Nephron progenitor cell (in vitro differentiated cells): ENCODE data around the gene ADAMTS7.
"Not testable (repeated sequence)": the region's sequence is repeated elsewhere in the genome, so short reads cannot be mapped to it uniquely, and the experiment has no call there.

ENCODE experiments used
- DNase-seq: peaks from one replicate; pipeline ENCODE4 v3.0.0; 2021
- H3K27ac Mint-ChIP-seq: 2 replicates; pipeline ENCODE4 v1.8.0; 2021; ENCODE audit warnings: mild to moderate bottlenecking, moderate library complexity, mixed read lengths
- H3K27me3 Mint-ChIP-seq: 2 replicates; pipeline ENCODE4 v1.8.0; 2021; ENCODE audit warnings: mild to moderate bottlenecking, low read depth, mixed read lengths; ENCODE audit not compliant: poor library complexity
- H3K36me3 Mint-ChIP-seq: 2 replicates; pipeline ENCODE4 v1.8.0; 2021; ENCODE audit warnings: low read depth, mixed read lengths
- H3K4me1 Mint-ChIP-seq: 2 replicates; pipeline ENCODE4 v1.8.0; 2021; ENCODE audit warnings: mixed read lengths
- H3K4me3 Mint-ChIP-seq: 2 replicates; pipeline ENCODE4 v1.8.0; 2021; ENCODE audit warnings: mild to moderate bottlenecking, moderate library complexity, mixed read lengths
- H3K9me3 Mint-ChIP-seq: 2 replicates; pipeline ENCODE4 v1.8.0; 2021; ENCODE audit warnings: mild to moderate bottlenecking, moderate library complexity, mixed read lengths
- TF ChIP-seq, protein P1 (sequence below): fragments of 200-600 bp; sonication (generic); IDR thresholded peaks from 2 replicates; pipeline ENCODE4 v1.5.0; 2021; ENCODE audit warnings: antibody characterized with exemption

ADAMTS7 gene

DNA sequence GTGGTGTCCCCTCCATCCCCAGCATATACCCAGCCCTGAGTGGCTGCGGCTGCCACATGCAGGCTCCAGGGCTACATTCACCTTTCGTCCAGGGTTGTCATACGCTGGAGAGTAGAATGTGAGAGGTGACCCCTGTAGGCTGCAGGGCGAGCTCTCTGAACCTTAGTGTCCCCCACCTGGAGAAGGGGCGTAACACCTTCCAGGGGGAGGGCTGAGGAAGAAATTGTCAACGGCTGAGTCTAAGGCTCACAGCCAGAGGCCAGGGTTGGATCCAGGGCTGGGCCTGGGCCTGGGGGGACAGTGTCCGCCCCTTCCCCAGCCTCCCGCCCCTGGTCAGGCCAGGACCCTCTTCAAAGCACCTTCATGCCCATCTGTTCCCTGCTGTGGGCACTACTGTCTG, 53.2 kb downstream of the ADAMTS7 start:
- H3K4me1 Mint-ChIP-seq = peaks cover 36% of the 10 kb centered on the region
- H3K4me3 Mint-ChIP-seq, H3K27me3 Mint-ChIP-seq, H3K36me3 Mint-ChIP-seq, DNase-seq, H3K9me3 Mint-ChIP-seq, H3K27ac Mint-ChIP-seq: not testable (repeated sequence)

DNA sequence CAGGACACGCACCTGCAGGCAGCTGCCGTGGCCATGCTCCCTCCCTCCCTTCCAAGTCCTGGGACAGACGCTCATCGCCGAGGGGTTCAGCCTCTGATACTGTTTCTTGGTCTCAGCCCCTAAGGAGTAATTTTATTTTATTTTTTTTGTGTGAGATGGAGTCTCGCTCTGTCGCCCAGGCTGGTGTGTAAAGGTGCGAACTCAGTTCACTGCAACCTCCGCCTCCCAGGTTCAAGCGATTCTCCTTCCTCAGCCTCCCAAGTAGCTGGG, 53.7 kb downstream of the ADAMTS7 start:
- no peaks in the 10 kb centered on the region for H3K9me3 Mint-ChIP-seq
- H3K4me3 Mint-ChIP-seq = no peak overlapping the region
- TF ChIP-seq, protein P1, sequence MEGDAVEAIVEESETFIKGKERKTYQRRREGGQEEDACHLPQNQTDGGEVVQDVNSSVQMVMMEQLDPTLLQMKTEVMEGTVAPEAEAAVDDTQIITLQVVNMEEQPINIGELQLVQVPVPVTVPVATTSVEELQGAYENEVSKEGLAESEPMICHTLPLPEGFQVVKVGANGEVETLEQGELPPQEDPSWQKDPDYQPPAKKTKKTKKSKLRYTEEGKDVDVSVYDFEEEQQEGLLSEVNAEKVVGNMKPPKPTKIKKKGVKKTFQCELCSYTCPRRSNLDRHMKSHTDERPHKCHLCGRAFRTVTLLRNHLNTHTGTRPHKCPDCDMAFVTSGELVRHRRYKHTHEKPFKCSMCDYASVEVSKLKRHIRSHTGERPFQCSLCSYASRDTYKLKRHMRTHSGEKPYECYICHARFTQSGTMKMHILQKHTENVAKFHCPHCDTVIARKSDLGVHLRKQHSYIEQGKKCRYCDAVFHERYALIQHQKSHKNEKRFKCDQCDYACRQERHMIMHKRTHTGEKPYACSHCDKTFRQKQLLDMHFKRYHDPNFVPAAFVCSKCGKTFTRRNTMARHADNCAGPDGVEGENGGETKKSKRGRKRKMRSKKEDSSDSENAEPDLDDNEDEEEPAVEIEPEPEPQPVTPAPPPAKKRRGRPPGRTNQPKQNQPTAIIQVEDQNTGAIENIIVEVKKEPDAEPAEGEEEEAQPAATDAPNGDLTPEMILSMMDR = no peak
- no peaks in the 10 kb centered on the region for H3K36me3 Mint-ChIP-seq
- no peak for DNase-seq
- no peak overlapping the region for H3K27ac Mint-ChIP-seq
- peaks cover 37% of the 10 kb centered on the region for H3K4me1 Mint-ChIP-seq
- H3K27me3 Mint-ChIP-seq = peaks cover 2% of the 10 kb centered on the region

DNA sequence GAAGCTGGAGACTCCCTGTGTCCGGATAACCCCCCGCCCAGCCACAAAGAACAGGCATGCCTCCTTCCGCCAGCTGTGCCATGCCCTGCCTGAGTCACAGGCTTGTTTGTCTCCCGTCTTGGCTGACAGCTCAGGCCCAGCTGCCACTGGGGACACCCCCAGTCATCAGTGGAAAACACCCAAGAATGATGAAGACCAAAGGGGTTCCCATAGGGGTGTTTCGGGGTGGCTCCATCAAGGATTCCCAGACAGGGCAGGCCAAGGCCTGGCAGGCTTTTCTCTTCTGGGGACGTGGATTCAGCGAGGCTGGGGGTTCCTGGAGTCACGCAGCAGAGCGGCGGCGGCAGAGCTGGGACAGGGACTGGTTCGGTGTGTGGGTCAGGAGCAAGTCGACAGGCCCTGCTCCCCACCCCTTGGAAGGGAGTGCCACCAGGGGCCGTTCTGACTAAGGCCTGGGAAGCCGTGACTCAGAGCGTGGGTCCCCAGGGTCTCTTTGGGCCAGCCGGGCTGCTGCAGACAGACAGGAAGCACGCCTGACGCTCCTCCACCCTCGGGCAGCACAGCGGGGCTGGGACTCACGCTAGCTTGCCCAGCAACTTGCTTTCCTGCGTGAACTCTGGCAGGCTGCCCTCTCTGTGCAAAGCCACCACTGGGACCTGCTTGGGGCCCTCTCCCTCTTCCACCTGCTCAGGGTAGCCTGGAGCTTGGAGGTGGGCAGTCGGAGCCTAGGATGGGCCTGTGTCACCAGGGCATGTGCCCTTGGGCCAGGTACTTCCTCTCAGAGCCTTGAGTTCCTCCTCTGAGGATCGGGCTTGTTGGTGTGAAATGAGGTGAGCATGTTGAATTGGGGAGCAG, 54.3 kb downstream of the ADAMTS7 start:
- not testable (repeated sequence) for H3K27me3 Mint-ChIP-seq, H3K4me3 Mint-ChIP-seq, H3K36me3 Mint-ChIP-seq, H3K9me3 Mint-ChIP-seq
- peaks cover 33% of the 10 kb centered on the region for H3K4me1 Mint-ChIP-seq
- peak; percentile 32 for DNase-seq
- H3K27ac Mint-ChIP-seq = peak overlapping the region; percentile 79

- H3K36me3 Mint-ChIP-seq, H3K4me3 Mint-ChIP-seq, H3K27ac Mint-ChIP-seq, H3K9me3 Mint-ChIP-seq: not testable (repeated sequence)
- peaks cover 32% of the 10 kb centered on the region for H3K4me1 Mint-ChIP-seq
- TF ChIP-seq, protein P1 = peak; percentile 48
- H3K27me3 Mint-ChIP-seq = peaks cover 11% of the 10 kb centered on the region
- DNase-seq = peak; percentile 52
Measured at GRCh38 chr15:78755900-78756591, 55.2 kb downstream of the ADAMTS7 start.

DNA sequence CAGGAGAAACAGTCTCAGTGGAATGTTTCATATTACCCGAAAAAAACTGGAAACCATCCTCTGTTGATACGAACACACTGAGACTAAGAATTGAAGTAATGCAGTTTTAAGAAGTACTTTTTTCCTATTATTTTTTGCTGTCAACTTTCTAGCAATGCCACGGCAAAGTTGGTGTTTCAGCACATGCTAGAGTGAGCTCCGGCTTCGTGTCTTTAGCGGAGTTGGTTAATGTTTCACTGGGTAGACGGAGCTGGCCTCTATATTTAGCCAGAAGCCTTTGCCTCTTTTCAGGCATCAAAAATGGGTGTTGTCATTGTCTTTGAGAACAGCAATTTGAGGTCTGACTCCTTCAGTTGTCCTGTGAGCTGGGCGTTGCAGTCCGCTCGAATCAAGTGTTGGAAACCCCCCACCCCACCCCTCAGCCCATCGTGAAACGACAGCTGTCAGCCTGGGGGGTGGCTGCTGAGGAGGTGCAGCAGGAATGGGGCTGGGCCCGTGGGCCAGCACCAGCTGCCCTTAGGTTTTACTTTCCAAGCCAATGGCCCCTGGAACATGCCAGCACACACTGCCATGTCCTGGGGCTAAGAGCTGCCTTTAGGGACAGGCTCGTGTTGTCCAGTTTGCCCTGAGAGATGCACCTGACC, 56.5 kb downstream of the ADAMTS7 start:
- not testable (repeated sequence) for H3K27ac Mint-ChIP-seq, DNase-seq, H3K4me3 Mint-ChIP-seq, H3K36me3 Mint-ChIP-seq, H3K9me3 Mint-ChIP-seq
- Mint-ChIP-seq H3K27me3 (peaks cover 14% of the 10 kb centered on the region), H3K4me1 (peaks cover 33% of the 10 kb centered on the region)

- peaks cover 16% of the 10 kb centered on the region for H3K27me3 Mint-ChIP-seq
- not testable (repeated sequence) for H3K36me3 Mint-ChIP-seq, H3K4me3 Mint-ChIP-seq, DNase-seq, H3K27ac Mint-ChIP-seq, H3K9me3 Mint-ChIP-seq
- H3K4me1 Mint-ChIP-seq = peaks cover 33% of the 10 kb centered on the region
Measured at GRCh38 chr15:78753751-78754535, 57.3 kb downstream of the ADAMTS7 start.

GRCh38 chr15:78753359-78753659, 58.0 kb downstream of the ADAMTS7 start:
- not testable (repeated sequence) for H3K4me3 Mint-ChIP-seq, H3K27ac Mint-ChIP-seq, DNase-seq, H3K36me3 Mint-ChIP-seq, H3K9me3 Mint-ChIP-seq
- Mint-ChIP-seq H3K4me1 (peaks cover 33% of the 10 kb centered on the region), H3K27me3 (peaks cover 16% of the 10 kb centered on the region)
